Liver (tissue), 9 donors: Measurements from ENCODE around the gene FRMD1. TPM values are rescaled to one million over a fixed set of nuclear protein-coding genes. Genes with fewer than 3 reads are reported as not detected.

Source experiments
- DNase-seq: peaks from one replicate; pipeline ENCODE4 v3.0.0-alpha.2; 2017; ENCODE audit warnings: low spot score
- H3K27ac ChIP-seq, 2 donors: one replicate each; pipeline ENCODE4 v1.7.0; 2013; ENCODE audit warnings: inconsistent platforms in 2 of 2, low read length in 2 of 2, control low read depth in 1 of 2, low read depth in 1 of 2, mild to moderate bottlenecking in 1 of 2
- H3K27me3 ChIP-seq, 4 donors: one replicate each; pipeline versions ENCODE4 v1.6.1 to v1.7.0; 2013; ENCODE audit warnings: low read length in 3 of 4, inconsistent platforms in 1 of 4, mild to moderate bottlenecking in 1 of 4, moderate library complexity in 1 of 4; ENCODE audit not compliant: control insufficient read depth in 4 of 4, insufficient read depth in 4 of 4
- H3K36me3 ChIP-seq, 4 donors: one replicate each; pipeline versions ENCODE4 v1.6.1 to v1.7.0; 2013; ENCODE audit warnings: low read length in 3 of 4, mild to moderate bottlenecking in 3 of 4, low read depth in 1 of 4, moderate library complexity in 1 of 4; ENCODE audit not compliant: control insufficient read depth in 4 of 4, insufficient read depth in 3 of 4
- H3K4me1 ChIP-seq, 4 donors: one replicate each; pipeline versions ENCODE4 v1.6.1 to v1.7.0; 2013; ENCODE audit warnings: low read length in 3 of 4, mild to moderate bottlenecking in 3 of 4, moderate library complexity in 1 of 4; ENCODE audit not compliant: control insufficient read depth in 4 of 4, insufficient read depth in 4 of 4
- H3K4me3 ChIP-seq, 3 donors: one replicate each; pipeline versions ENCODE4 v1.6.1 to v1.7.0; 2013; ENCODE audit warnings: low read length in 3 of 3, control low read depth in 1 of 3, low read depth in 1 of 3, mild to moderate bottlenecking in 1 of 3
- H3K9ac ChIP-seq, 2 donors: one replicate each; pipeline ENCODE4 v1.7.0; 2013; ENCODE audit warnings: low read length in 2 of 2, mild to moderate bottlenecking in 2 of 2, moderate library complexity in 2 of 2, control low read depth in 1 of 2, low read depth in 1 of 2
- H3K9me3 ChIP-seq, 4 donors: one replicate each; pipeline versions ENCODE4 v1.6.1 to v1.7.0; 2013; ENCODE audit warnings: low read length in 3 of 4; ENCODE audit not compliant: control insufficient read depth in 4 of 4
- ATF3 ChIP-seq: IDR thresholded peaks from 2 replicates; pipeline ENCODE4 v1.6.1; 2016; ENCODE audit warnings: antibody characterized with exemption
- CTCF ChIP-seq: fragments of 150-350 bp; IDR thresholded peaks from 2 replicates; pipeline ENCODE4 v1.5.1; 2017; ENCODE audit warnings: improper control_type of control experiment, low read depth, low read length; ENCODE audit not compliant: missing input control
- EGR1 ChIP-seq, 2 donors: IDR thresholded peaks; 2 replicates each; pipeline ENCODE4 v1.6.1; 2016 to 2018; ENCODE audit warnings: antibody characterized with exemption in 2 of 2, low read depth in 2 of 2
- FOXA1 ChIP-seq: IDR thresholded peaks from 2 replicates; pipeline ENCODE4 v1.6.1; 2016; ENCODE audit warnings: antibody characterized with exemption
- FOXA2 ChIP-seq: IDR thresholded peaks from 2 replicates; pipeline ENCODE4 v1.6.1; 2016; ENCODE audit warnings: antibody characterized with exemption
- HNF4A ChIP-seq, 2 donors: conservative IDR thresholded peaks; 2 replicates each; pipeline ENCODE4 v1.6.1; 2016; ENCODE audit warnings: antibody characterized with exemption in 2 of 2, mild to moderate bottlenecking in 2 of 2
- HNF4G ChIP-seq: IDR thresholded peaks from 2 replicates; pipeline ENCODE4 v1.6.1; 2016; ENCODE audit warnings: antibody characterized with exemption
- JUND ChIP-seq, 2 donors: IDR thresholded peaks; 2 replicates each; pipeline ENCODE4 v1.6.1; 2016; ENCODE audit warnings: antibody characterized with exemption in 2 of 2
- NR2F2 ChIP-seq: IDR thresholded peaks from 2 replicates; pipeline ENCODE4 v1.6.1; 2016; ENCODE audit warnings: antibody characterized with exemption
- RAD21 ChIP-seq, 2 donors: IDR thresholded peaks; 2 replicates each; pipeline ENCODE4 v1.6.1; 2016; ENCODE audit warnings: antibody characterized with exemption in 2 of 2, mild to moderate bottlenecking in 2 of 2
- REST ChIP-seq: IDR thresholded peaks from 2 replicates; pipeline ENCODE4 v1.6.1; 2016; ENCODE audit warnings: antibody characterized with exemption, mild to moderate bottlenecking
- RXRA ChIP-seq, 2 donors: IDR thresholded peaks; 2 replicates each; pipeline ENCODE4 v1.6.1; 2017 to 2018; ENCODE audit warnings: antibody characterized with exemption in 2 of 2, mild to moderate bottlenecking in 1 of 2
- SP1 ChIP-seq: IDR thresholded peaks from 2 replicates; pipeline ENCODE4 v1.6.1; 2018; ENCODE audit warnings: antibody characterized with exemption, mild to moderate bottlenecking
- TAF1 ChIP-seq: conservative IDR thresholded peaks from 2 replicates; pipeline ENCODE4 v1.6.1; 2016; ENCODE audit warnings: antibody characterized with exemption, mild to moderate bottlenecking
- YY1 ChIP-seq: IDR thresholded peaks from 2 replicates; pipeline ENCODE4 v1.6.1; 2016; ENCODE audit warnings: antibody characterized with exemption, mild to moderate bottlenecking
- ZBTB33 ChIP-seq: IDR thresholded peaks from 2 replicates; pipeline ENCODE4 v1.6.1; 2016; ENCODE audit warnings: antibody characterized with exemption
- WGBS: extraction: QIAGEN DNeasy Blood & Tissue Kit; methylation state at CpG from one replicate; pipeline ENCODE4 v1.1.7; 2013; 5-methylcytosine and 5-hydroxymethylcytosine counted together
- polyA plus RNA-seq, 2 donors: library from polyadenylated mRNA; stranded (reverse) in 1 of 2; unstranded in 1 of 2; fragments of 200-250 nt in 1 of 2; fragments of >200 nt in 1 of 2; fragmentation: Nextera tagmentation in 1 of 2; extraction: Ambion mirVana in 1 of 2; gene quantifications; one replicate each; pipeline versions ENCODE4 v1.2.1 to v1.2.3, GENCODE V29; 2013 to 2015
- total RNA-seq, 2 donors: library from RNA; depleted of rRNA; stranded (reverse); fragments of >200 nt; gene quantifications; one replicate each; pipeline ENCODE4 v1.2.3, GENCODE V29; 2014
- donor health status: healthy.
- donor health status: healthy.
- donor health status: healthy.
- donor health status: healthy.
- donor health status: healthy.

FRMD1 gene
- total and polyA plus RNA-seq, 4 donors, result 0.04 to 0.17 (median 0.12) TPM

GRCh38 chr6:168070804-168071203 is 8.2 kb downstream of the FRMD1 start (continued):
- TF ChIP-seq RXRA (IDR thresholded peaks at IDR 0.05) (no peak), JUND (IDR thresholded peaks at IDR 0.05) (no peak), HNF4G (no peak), FOXA2 (no peak)

GRCh38 chr6:168067081-168067759 is 11.8 kb downstream of the FRMD1 start:
- Histone ChIP-seq H3K27me3 (no peaks in the 10 kb centered on the region), H3K36me3 (no peaks in the 10 kb centered on the region), H3K9ac (no peak overlapping the region), H3K27ac (no peak overlapping the region), H3K9me3 (no peaks in the 10 kb centered on the region), H3K4me3 (no peak overlapping the region), H3K4me1 (no peaks in the 10 kb centered on the region)
- no peak for TF ChIP-seq ATF3
- TF ChIP-seq RAD21 (IDR thresholded peaks at IDR 0.05), result no peak
- TF ChIP-seq HNF4A (conservative IDR thresholded peaks at IDR 0.05), result no peak
- TF ChIP-seq FOXA2, result no peak
- no peak for TF ChIP-seq HNF4G
- TF ChIP-seq RXRA (IDR thresholded peaks at IDR 0.05), result no peak
- no peak for TF ChIP-seq ZBTB33
- no peak for TF ChIP-seq CTCF
- no peak for TF ChIP-seq FOXA1
- 94% methylated on average over 24 of the region's 24 CpGs for WGBS
- no peak for DNase-seq

GRCh38 chr6:168064226-168064807 is 14.7 kb downstream of the FRMD1 start:
- no peak overlapping the region for H3K4me3 ChIP-seq
- H3K4me1 ChIP-seq, result no peaks in the 10 kb centered on the region
- H3K27ac ChIP-seq, result no peak overlapping the region
- TF ChIP-seq NR2F2 (no peak), CTCF (no peak), JUND (IDR thresholded peaks at IDR 0.05) (no peak), REST (no peak), HNF4G (no peak), YY1 (no peak), TAF1 (no peak), FOXA1 (no peak), RAD21 (IDR thresholded peaks at IDR 0.05) (no peak), FOXA2 (no peak), HNF4A (conservative IDR thresholded peaks at IDR 0.05) (no peak), EGR1 (IDR thresholded peaks at IDR 0.05; ENCODE audit: low read depth in 2 of 2) (no peak), SP1 (no peak), RXRA (IDR thresholded peaks at IDR 0.05) (no peak), ZBTB33 (no peak)
- H3K27me3 ChIP-seq, result no peaks in the 10 kb centered on the region
- no peaks in the 10 kb centered on the region for H3K9me3 ChIP-seq
- DNase-seq, result no peak
- WGBS, result 95% methylated on average over 11 of the region's 11 CpGs
- no peaks in the 10 kb centered on the region for H3K36me3 ChIP-seq
- no peak overlapping the region for H3K9ac ChIP-seq
